ENCODE results near the gene PDPN. TPM values are rescaled to one million over a fixed set of nuclear protein-coding genes. Genes with fewer than 3 reads are reported as not detected.

Gene PDPN
- total and polyA plus RNA-seq, 9 donors: 17.6 to 65.4 (median 41.4) TPM

- peaks cover 3% of the 10 kb centered on the region for H3K4me1 ChIP-seq (ENCODE audit: insufficient read depth)
- H3K9me3 ChIP-seq: no peaks in the 10 kb centered on the region
- intact Hi-C loops (cut with DNase I): loop anchor here in 1 of 4 donors (10.0 kb wide), 1 partner anchor 80 kb away; no protein-coding TSS in a partner anchor
- TF ChIP-seq CTCF (IDR thresholded peaks at IDR 0.05) (no peak), EP300 (IDR thresholded peaks at IDR 0.05) (no peak), POLR2A (IDR thresholded peaks at IDR 0.05) (no peak)
- H3K36me3 ChIP-seq: no peaks in the 10 kb centered on the region
- peak overlapping the region in 1 of 2 donors; percentile 91 for H3K27ac ChIP-seq
- no peak for DNase-seq
- 53 to 71% (median 69%) methylated on average over 11 of the region's 11 CpGs for WGBS, 3 donors
- peak overlapping the region; percentile 53 for H3K4me3 ChIP-seq
- H3K27me3 ChIP-seq: no peaks in the 10 kb centered on the region
Measured at GRCh38 chr1:13584876-13585611, 1.4 kb downstream of the PDPN start.

- Histone ChIP-seq H3K36me3 (no peaks in the 10 kb centered on the region), H3K4me1 (ENCODE audit: insufficient read depth) (peaks cover 3% of the 10 kb centered on the region), H3K9me3 (no peaks in the 10 kb centered on the region), H3K4me3 (no peak overlapping the region), H3K27me3 (no peaks in the 10 kb centered on the region), H3K27ac (peak overlapping the region in 1 of 2 donors; percentile 29)
- no peak for DNase-seq
- TF ChIP-seq EP300 (IDR thresholded peaks at IDR 0.05) (no peak), CTCF (IDR thresholded peaks at IDR 0.05) (no peak), POLR2A (IDR thresholded peaks at IDR 0.05) (no peak)
- WGBS, 3 donors: 47 to 65% (median 63%) methylated on average over 9 of the region's 9 CpGs
- intact Hi-C loops (cut with DNase I): loop anchor here in 1 of 4 donors (10.0 kb wide), 1 partner anchor 79 kb away; no protein-coding TSS in a partner anchor
Measured at GRCh38 chr1:13585612-13585991, 2.0 kb downstream of the PDPN start.

- peaks cover 3% of the 10 kb centered on the region for H3K4me1 ChIP-seq (ENCODE audit: insufficient read depth)
- peak overlapping the region in 1 of 2 donors; percentile 29 for H3K27ac ChIP-seq
- no peaks in the 10 kb centered on the region for H3K9me3 ChIP-seq
- H3K4me3 ChIP-seq: no peak overlapping the region
- no peak for TF ChIP-seq EP300 (IDR thresholded peaks at IDR 0.05)
- no peak for TF ChIP-seq POLR2A (IDR thresholded peaks at IDR 0.05)
- no peak for TF ChIP-seq CTCF (IDR thresholded peaks at IDR 0.05)
- no peaks in the 10 kb centered on the region for H3K36me3 ChIP-seq
- WGBS, 3 donors: 40 to 70% (median 46%) methylated on average over 7 of the region's 7 CpGs
- DNase-seq: peak in 2 of 5 donors; percentile 24 to 52
- intact Hi-C loops (cut with DNase I): loop anchor here in 1 of 4 donors (10.0 kb wide), 1 partner anchor 79 kb away; no protein-coding TSS in a partner anchor
- H3K27me3 ChIP-seq: no peaks in the 10 kb centered on the region
Measured at GRCh38 chr1:13586001-13586400, 2.4 kb downstream of the PDPN start.

GRCh38 chr1:13587256-13588030, 3.8 kb downstream of the PDPN start:
- H3K4me1 ChIP-seq (ENCODE audit: insufficient read depth): peaks cover 3% of the 10 kb centered on the region

More at GRCh38 chr1:13587256-13588030, 3.8 kb downstream of the PDPN start:
- TF ChIP-seq CTCF (IDR thresholded peaks at IDR 0.05) (no peak), EP300 (IDR thresholded peaks at IDR 0.05) (no peak), POLR2A (IDR thresholded peaks at IDR 0.05) (no peak)
- Histone ChIP-seq H3K27me3 (no peaks in the 10 kb centered on the region), H3K4me3 (no peak overlapping the region), H3K9me3 (no peaks in the 10 kb centered on the region), H3K27ac (no peak overlapping the region), H3K36me3 (no peaks in the 10 kb centered on the region)
- intact Hi-C loops (cut with DNase I): loop anchor here in 1 of 4 donors (10.0 kb wide), 1 partner anchor 77 kb away; no protein-coding TSS in a partner anchor
- 12 to 20% (median 15%) methylated on average over 9 of the region's 9 CpGs for WGBS, 3 donors
- DNase-seq: peak in 3 of 5 donors; percentile 22 to 37 (median 25)
